Ectodermal cell (in vitro differentiated cells): Measurements from ENCODE around the gene IPPK.

Source experiments
- H3K27ac ChIP-seq: 2 replicates; pipeline ENCODE4 v1.7.0; 2013; ENCODE audit warnings: mild to moderate bottlenecking, low read depth, low read length; ENCODE audit not compliant: insufficient read depth, poor library complexity, severe bottlenecking
- H3K27me3 ChIP-seq: 2 replicates; pipeline ENCODE4 v1.7.0; 2013; ENCODE audit warnings: mild to moderate bottlenecking, low read length; ENCODE audit not compliant: insufficient read depth, control insufficient read depth, poor library complexity, severe bottlenecking
- H3K36me3 ChIP-seq: one replicate; pipeline ENCODE4 v1.7.0; 2013; ENCODE audit warnings: low read length; ENCODE audit not compliant: control insufficient read depth, insufficient read depth
- H3K4me1 ChIP-seq: one replicate; pipeline ENCODE4 v1.7.0; 2013; ENCODE audit warnings: low read length; ENCODE audit not compliant: control insufficient read depth, insufficient read depth
- H3K4me3 ChIP-seq: 2 replicates; pipeline ENCODE4 v1.7.0; 2013; ENCODE audit warnings: low read depth, low read length, control low read depth; ENCODE audit not compliant: insufficient read depth
- H3K9me3 ChIP-seq: 2 replicates; pipeline ENCODE4 v1.7.0; 2013; ENCODE audit warnings: mild to moderate bottlenecking, low read length, moderate library complexity; ENCODE audit not compliant: control insufficient read depth
- WGBS, 2 experiments: methylation state at CpG; one replicate each; pipeline ENCODE4 v1.1.7; 2013; ENCODE audit warnings: missing lambda C conversion rate in 2 of 2; 5-methylcytosine and 5-hydroxymethylcytosine counted together

Gene IPPK

GRCh38 chr9:92638621-92639101 is 31.3 kb downstream of the IPPK start:
- 92 to 93% methylated on average over 4 to 5 of the region's 5 CpGs for WGBS, 2 experiments
- Histone ChIP-seq H3K4me3 (no peak overlapping the region), H3K9me3 (no peaks in the 10 kb centered on the region), H3K27ac (no peak overlapping the region), H3K36me3 (peaks cover 11% of the 10 kb centered on the region), H3K27me3 (no peaks in the 10 kb centered on the region), H3K4me1 (no peaks in the 10 kb centered on the region)

DNA sequence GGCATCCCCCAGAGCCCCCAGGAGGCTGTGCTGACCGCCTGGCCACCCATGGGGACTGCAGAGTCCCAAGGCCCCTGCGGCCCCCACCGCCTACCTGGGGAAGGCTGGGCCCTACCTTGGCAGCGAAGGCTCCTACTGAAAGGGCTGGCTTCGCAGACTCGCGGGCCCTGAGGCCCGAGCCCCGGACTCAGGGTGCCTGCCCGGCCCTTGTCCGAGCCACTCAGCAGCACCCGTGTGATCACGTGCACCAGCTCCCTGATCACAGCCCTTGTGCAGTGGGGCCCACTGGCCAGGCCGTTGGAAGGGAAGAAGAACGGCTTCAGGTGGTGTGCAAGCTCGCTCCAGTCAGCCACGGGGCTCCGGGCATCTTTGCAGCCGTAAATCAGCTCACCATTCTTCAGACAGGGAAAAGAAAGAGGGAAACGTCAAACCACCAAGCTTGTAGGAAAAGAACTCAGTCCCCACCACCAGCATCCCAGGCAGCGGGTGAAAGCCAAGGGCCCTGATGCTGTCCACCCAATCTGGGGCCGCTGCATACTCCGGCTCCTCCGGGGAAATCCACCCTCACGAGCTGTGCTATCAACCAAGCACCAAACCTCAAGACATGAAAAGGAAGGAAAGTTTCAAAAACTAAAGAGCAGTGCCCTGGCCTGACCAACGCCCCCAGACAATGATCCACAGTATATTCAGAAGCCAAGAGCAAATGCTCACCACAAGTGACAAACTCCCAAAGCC is 31.9 kb downstream of the IPPK start:
- Histone ChIP-seq H3K27me3 (no peaks in the 10 kb centered on the region), H3K36me3 (peaks cover 11% of the 10 kb centered on the region), H3K9me3 (no peaks in the 10 kb centered on the region), H3K4me1 (no peaks in the 10 kb centered on the region), H3K27ac (no peak overlapping the region), H3K4me3 (no peak overlapping the region)
- WGBS, 2 experiments: 94 to 96% methylated on average over 25 to 26 of the region's 26 CpGs

GRCh38 chr9:92637326-92637725 is 32.6 kb downstream of the IPPK start:
- no peaks in the 10 kb centered on the region for H3K9me3 ChIP-seq
- no peak overlapping the region for H3K27ac ChIP-seq
- no peak overlapping the region for H3K4me3 ChIP-seq
- H3K27me3 ChIP-seq: no peaks in the 10 kb centered on the region
- peaks cover 11% of the 10 kb centered on the region for H3K36me3 ChIP-seq
- 93 to 96% methylated on average over 7 of the region's 7 CpGs for WGBS, 2 experiments
- H3K4me1 ChIP-seq: no peaks in the 10 kb centered on the region

GRCh38 chr9:92636627-92637026 is 33.3 kb downstream of the IPPK start:
- Histone ChIP-seq H3K4me1 (no peaks in the 10 kb centered on the region), H3K27ac (no peak overlapping the region), H3K36me3 (peaks cover 11% of the 10 kb centered on the region), H3K27me3 (no peaks in the 10 kb centered on the region), H3K4me3 (no peak overlapping the region), H3K9me3 (no peaks in the 10 kb centered on the region)
- 88 to 94% methylated on average over 3 of the region's 3 CpGs for WGBS, 2 experiments

GRCh38 chr9:92635760-92636159 is 34.2 kb downstream of the IPPK start:
- Histone ChIP-seq H3K27me3 (no peaks in the 10 kb centered on the region), H3K36me3 (peaks cover 11% of the 10 kb centered on the region), H3K4me3 (no peak overlapping the region), H3K27ac (no peak overlapping the region), H3K9me3 (no peaks in the 10 kb centered on the region), H3K4me1 (no peaks in the 10 kb centered on the region)
- WGBS, 2 experiments: 94 to 96% methylated on average over 4 of the region's 4 CpGs

- 72 to 73% methylated on average over 35 of the region's 35 CpGs for WGBS, 2 experiments
- no peaks in the 10 kb centered on the region for H3K9me3 ChIP-seq
- H3K4me3 ChIP-seq: no peak overlapping the region
- H3K4me1 ChIP-seq: no peaks in the 10 kb centered on the region
- no peak overlapping the region for H3K27ac ChIP-seq
- peaks cover 11% of the 10 kb centered on the region for H3K36me3 ChIP-seq
- H3K27me3 ChIP-seq: no peaks in the 10 kb centered on the region
These were observed 35.0 kb downstream of the IPPK start for GRCh38 chr9:92634712-92635605.

GRCh38 chr9:92633614-92634278 is 36.2 kb downstream of the IPPK start:
- Histone ChIP-seq H3K4me1 (no peaks in the 10 kb centered on the region), H3K4me3 (no peak overlapping the region), H3K27me3 (no peaks in the 10 kb centered on the region), H3K36me3 (peaks cover 11% of the 10 kb centered on the region), H3K27ac (no peak overlapping the region), H3K9me3 (no peaks in the 10 kb centered on the region)
- 83% methylated on average over 8 to 9 of the region's 9 CpGs for WGBS, 2 experiments

- whole genome bisulfite sequencing, 2 experiments: 94% methylated on average over 5 of the region's 5 CpGs
- Histone ChIP-seq H3K9me3 (no peaks in the 10 kb centered on the region), H3K27ac (no peak overlapping the region), H3K4me3 (no peak overlapping the region), H3K27me3 (no peaks in the 10 kb centered on the region), H3K4me1 (no peaks in the 10 kb centered on the region), H3K36me3 (peaks cover 3% of the 10 kb centered on the region)
These were observed 37.3 kb downstream of the IPPK start for GRCh38 chr9:92632641-92633040.

- Histone ChIP-seq H3K36me3 (no peaks in the 10 kb centered on the region), H3K27ac (no peak overlapping the region), H3K27me3 (no peaks in the 10 kb centered on the region), H3K4me3 (no peak overlapping the region), H3K4me1 (no peaks in the 10 kb centered on the region), H3K9me3 (no peaks in the 10 kb centered on the region)
- WGBS, 2 experiments: 94 to 97% methylated on average over 11 to 13 of the region's 13 CpGs
These were observed 38.2 kb downstream of the IPPK start for GRCh38 chr9:92631452-92632343.
